Activated CD8-positive, alpha-beta T cell treated with anti-CD3 and anti-CD28 coated beads for 36 hours (primary cell): Measurements from ENCODE around the gene OR56B1. TPM values are rescaled to one million over a fixed set of nuclear protein-coding genes. Genes with fewer than 3 reads are reported as not detected.
"Not testable (repeated sequence)": the region's sequence is repeated elsewhere in the genome, so short reads cannot be mapped to it uniquely, and the experiment has no call there.

Experiments
- ATAC-seq: fragments of 200-7000 bp; cut with Tn5 transposase; one replicate; pipeline ENCODE4 v1.10.0; 2021; ENCODE audit warnings: mild to moderate bottlenecking, moderate library complexity
- CTCF ChIA-PET: fragments of 350-600 bp; sonication (Branson Sonifier 250); formaldehyde crosslinking; loops from one replicate; lab custom pipeline; 2021; ENCODE audit warnings: antibody characterized with exemption; lab: Charles Lee
- POLR2A ChIA-PET: fragments of 350-600 bp; sonication (Branson Sonifier 250); formaldehyde crosslinking; loops from one replicate; lab custom pipeline; 2021; ENCODE audit warnings: antibody characterized with exemption; lab: Charles Lee
- DNase-seq: peaks from one replicate; pipeline ENCODE4 v3.0.0-alpha.2; 2020
- H3K27ac Mint-ChIP-seq: one replicate; pipeline ENCODE4 v1.8.0; 2021; ENCODE audit warnings: mild to moderate bottlenecking, mixed read lengths
- H3K27me3 Mint-ChIP-seq: one replicate; pipeline ENCODE4 v1.8.0; 2021; ENCODE audit warnings: mixed read lengths
- H3K36me3 Mint-ChIP-seq: one replicate; pipeline ENCODE4 v1.8.0; 2021; ENCODE audit warnings: low read depth, mixed read lengths
- H3K4me1 Mint-ChIP-seq: one replicate; pipeline ENCODE4 v1.8.0; 2021; ENCODE audit warnings: low read depth, mixed read lengths
- H3K4me3 Mint-ChIP-seq: one replicate; pipeline ENCODE4 v1.8.0; 2021; ENCODE audit warnings: mild to moderate bottlenecking, moderate library complexity, mixed read lengths
- H3K9me3 Mint-ChIP-seq: one replicate; pipeline ENCODE4 v1.8.0; 2021; ENCODE audit warnings: mixed read lengths
- intact Hi-C: fragments of 100-400 bp; cut with micrococcal nuclease; formaldehyde crosslinking; loops from one replicate; pipeline ENCODE4 v1.10.0; 2022
- total RNA-seq, 2 experiments: library from RNA; stranded (reverse); gene quantifications; one replicate each; pipeline ENCODE4 v1.2.3, GENCODE V29; 2021
- TF ChIP-seq, protein P1 (sequence below): fragments of 200-600 bp; IDR thresholded peaks from one replicate; pipeline ENCODE4 v1.8.0; 2022; ENCODE audit warnings: antibody characterized with exemption, mild to moderate bottlenecking

The OR56B1 gene
- total RNA-seq, 2 experiments from 2014 or later, result 0.25 TPM; not detected in 1

DNA sequence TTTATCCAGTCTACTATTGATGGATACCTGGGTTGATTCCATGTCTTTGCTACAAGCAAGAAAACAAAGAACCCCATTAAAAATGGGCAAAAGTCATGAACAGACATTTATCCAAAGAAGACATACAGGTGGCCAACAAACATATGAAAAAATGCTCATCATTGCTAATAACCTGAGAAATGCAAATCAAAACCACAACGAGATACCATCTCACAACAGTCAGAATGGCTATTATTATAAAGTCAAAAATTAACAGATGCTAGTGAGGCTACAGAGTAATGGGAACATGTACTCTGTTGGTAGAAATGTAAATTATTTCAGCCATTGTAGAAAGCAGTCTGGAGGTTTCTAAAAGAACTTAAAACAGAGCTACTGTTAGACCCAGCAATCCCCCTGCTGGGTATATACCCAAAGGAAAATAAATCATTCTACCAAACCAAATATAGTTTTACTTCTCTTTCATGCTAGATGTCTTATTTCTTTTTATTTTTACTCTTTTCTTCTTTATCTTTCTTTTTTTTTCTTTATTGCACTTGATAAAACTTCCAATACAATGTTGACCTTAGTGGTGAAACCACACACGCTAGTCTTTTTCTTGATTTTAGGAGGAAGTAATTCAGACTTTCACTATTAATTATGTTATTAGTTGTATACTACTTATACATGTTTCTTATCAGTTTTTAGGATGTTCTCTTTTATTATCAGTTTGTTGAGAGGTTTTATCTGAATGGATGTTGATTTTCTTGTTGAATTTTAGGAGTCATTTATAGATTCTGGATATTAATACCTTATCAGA lies 32.3 kb upstream of the OR56B1 start:
- CTCF ChIA-PET, result interaction anchor here (0.7 kb wide), 1 partner anchor 19 kb away, joined by 4 read pairs; the partner anchor contains the start of gene TRIM5
- H3K27ac Mint-ChIP-seq, result peak overlapping the region; percentile 49
- no peaks in the 10 kb centered on the region for H3K9me3 Mint-ChIP-seq
- H3K27me3 Mint-ChIP-seq, result no peaks in the 10 kb centered on the region
- peaks cover 65% of the 10 kb centered on the region for H3K36me3 Mint-ChIP-seq
- peaks cover 51% of the 10 kb centered on the region for H3K4me1 Mint-ChIP-seq
- H3K4me3 Mint-ChIP-seq, result no peak overlapping the region
- POLR2A ChIA-PET, result no interaction called here
- TF ChIP-seq, protein P1, sequence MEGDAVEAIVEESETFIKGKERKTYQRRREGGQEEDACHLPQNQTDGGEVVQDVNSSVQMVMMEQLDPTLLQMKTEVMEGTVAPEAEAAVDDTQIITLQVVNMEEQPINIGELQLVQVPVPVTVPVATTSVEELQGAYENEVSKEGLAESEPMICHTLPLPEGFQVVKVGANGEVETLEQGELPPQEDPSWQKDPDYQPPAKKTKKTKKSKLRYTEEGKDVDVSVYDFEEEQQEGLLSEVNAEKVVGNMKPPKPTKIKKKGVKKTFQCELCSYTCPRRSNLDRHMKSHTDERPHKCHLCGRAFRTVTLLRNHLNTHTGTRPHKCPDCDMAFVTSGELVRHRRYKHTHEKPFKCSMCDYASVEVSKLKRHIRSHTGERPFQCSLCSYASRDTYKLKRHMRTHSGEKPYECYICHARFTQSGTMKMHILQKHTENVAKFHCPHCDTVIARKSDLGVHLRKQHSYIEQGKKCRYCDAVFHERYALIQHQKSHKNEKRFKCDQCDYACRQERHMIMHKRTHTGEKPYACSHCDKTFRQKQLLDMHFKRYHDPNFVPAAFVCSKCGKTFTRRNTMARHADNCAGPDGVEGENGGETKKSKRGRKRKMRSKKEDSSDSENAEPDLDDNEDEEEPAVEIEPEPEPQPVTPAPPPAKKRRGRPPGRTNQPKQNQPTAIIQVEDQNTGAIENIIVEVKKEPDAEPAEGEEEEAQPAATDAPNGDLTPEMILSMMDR, result no peak
- DNase-seq (no peak), ATAC-seq (no peak)
- intact Hi-C loops, result no loop called here

DNA sequence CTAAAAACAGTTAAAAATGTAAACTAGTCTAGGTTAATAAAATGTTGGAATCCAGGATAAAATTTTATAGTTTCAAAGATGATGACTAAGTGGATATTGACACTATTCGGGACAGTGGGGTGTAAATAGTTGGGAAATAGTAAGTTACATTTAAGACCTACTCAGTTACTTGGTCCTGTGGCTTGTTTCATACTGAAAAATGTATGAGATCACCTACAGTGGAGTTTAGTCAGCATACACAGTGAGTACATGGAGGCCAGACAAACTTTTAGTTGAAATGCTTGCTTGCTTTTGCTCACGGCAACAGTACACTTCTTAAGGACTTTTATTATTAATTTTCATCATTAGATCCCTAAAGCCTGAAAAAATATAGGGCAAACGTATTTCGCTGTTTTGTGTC lies 30.6 kb upstream of the OR56B1 start:
- TF ChIP-seq, protein P1, result no peak
- ChIA-PET CTCF (interaction anchor here (1.1 to 1.3 kb wide), 2 partner anchors 17 to 21 kb away, joined by 6 read pairs; partner anchors contain the start of genes TRIM22 and TRIM5), POLR2A (interaction anchor here (1.0 to 1.8 kb wide), 2 partner anchors 15 to 21 kb away, joined by 4 to 5 read pairs; no protein-coding TSS in a partner anchor)
- DNase-seq (no peak), ATAC-seq (peak; percentile 63)
- no peak overlapping the region for H3K27ac Mint-ChIP-seq
- no peak overlapping the region for H3K4me3 Mint-ChIP-seq
- no peaks in the 10 kb centered on the region for H3K27me3 Mint-ChIP-seq
- no peaks in the 10 kb centered on the region for H3K9me3 Mint-ChIP-seq
- peaks cover 65% of the 10 kb centered on the region for H3K36me3 Mint-ChIP-seq
- intact Hi-C loops, result no loop called here
- H3K4me1 Mint-ChIP-seq, result peaks cover 41% of the 10 kb centered on the region

DNA sequence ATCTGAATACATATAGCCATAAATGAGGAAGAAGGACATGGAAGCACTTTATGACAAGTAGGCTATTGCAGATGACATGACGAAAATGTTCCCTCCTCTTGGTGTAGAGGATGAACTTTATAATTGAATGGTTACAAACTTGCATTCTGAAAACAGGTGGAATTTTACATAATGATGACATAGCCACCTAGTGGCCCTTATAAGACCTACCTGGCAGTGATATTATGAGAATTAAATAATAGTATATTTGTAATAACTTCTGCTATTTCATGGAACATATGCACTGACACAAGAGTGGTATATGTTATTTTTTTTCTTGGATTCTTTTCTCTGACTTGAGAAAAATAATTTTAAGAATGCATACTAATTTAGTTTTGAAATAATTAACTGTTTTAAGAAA lies 23.7 kb upstream of the OR56B1 start:
- ChIA-PET POLR2A (no interaction called here), CTCF (interaction anchor here (1.1 to 1.6 kb wide), 4 partner anchors 8 to 178 kb away, joined by 3 to 4 read pairs (median 4); no protein-coding TSS in a partner anchor)
- no peaks in the 10 kb centered on the region for H3K27me3 Mint-ChIP-seq
- TF ChIP-seq, protein P1, result peak; percentile 54
- ATAC-seq (no peak), DNase-seq (no peak)
- peaks cover 3% of the 10 kb centered on the region for H3K9me3 Mint-ChIP-seq
- H3K27ac Mint-ChIP-seq, result peak overlapping the region; percentile 61
- intact Hi-C loops, result no loop called here
- H3K4me1 Mint-ChIP-seq, result peaks cover 4% of the 10 kb centered on the region
- no peak overlapping the region for H3K4me3 Mint-ChIP-seq
- H3K36me3 Mint-ChIP-seq, result peaks cover 18% of the 10 kb centered on the region

DNA sequence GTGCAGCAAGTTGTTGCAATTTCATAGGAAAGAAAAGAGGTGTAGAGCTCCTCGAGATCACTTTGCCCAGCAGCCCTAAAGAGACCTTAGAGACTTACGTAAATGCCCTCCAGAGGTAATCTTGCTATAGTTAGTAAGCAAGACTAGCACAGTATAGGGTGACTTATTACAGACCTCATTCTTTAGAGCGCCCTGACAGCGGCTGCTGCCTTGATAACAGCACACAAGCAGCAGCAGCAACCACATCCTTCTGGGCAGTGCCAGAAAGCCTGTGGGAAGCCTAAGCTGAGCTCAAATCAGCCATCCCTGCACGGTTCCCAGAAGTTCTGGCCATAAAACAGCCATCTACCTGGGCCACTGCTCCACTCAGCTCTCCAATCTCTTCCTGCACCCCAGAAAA lies 22.6 kb upstream of the OR56B1 start:
- intact Hi-C loops, result no loop called here
- ChIA-PET POLR2A (no interaction called here), CTCF (interaction anchor here (0.8 to 1.6 kb wide), 7 partner anchors 13 to 177 kb away, joined by 3 to 6 read pairs (median 4); partner anchors contain the start of genes TRIM22 and TRIM5)
- Mint-ChIP-seq H3K27me3 (no peaks in the 10 kb centered on the region), H3K4me3 (no peak overlapping the region), H3K4me1 (peaks cover 4% of the 10 kb centered on the region), H3K9me3 (peaks cover 3% of the 10 kb centered on the region), H3K27ac (no peak overlapping the region), H3K36me3 (peaks cover 11% of the 10 kb centered on the region)
- TF ChIP-seq, protein P1, result no peak
- ATAC-seq (no peak), DNase-seq (no peak)

DNA sequence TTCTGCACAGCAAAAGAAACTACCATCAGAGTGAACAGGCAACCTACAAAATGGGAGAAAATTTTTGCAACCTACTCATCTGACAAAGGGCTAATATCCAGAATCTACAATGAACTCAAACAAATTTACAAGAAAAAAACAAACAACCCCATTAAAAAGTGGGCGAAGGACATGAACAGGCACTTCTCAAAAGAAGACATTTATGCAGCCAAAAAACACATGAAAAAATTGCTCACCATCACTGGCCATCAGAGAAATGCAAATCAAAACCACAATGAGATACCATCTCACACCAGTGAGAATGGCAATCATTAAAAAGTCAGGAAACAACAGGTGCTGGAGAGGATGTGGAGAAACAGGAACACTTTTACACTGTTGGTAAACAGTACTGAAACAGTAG lies 19.7 kb upstream of the OR56B1 start:
- CTCF ChIA-PET, H3K9me3 Mint-ChIP-seq, intact Hi-C loops, H3K36me3 Mint-ChIP-seq, H3K27ac Mint-ChIP-seq, POLR2A ChIA-PET, ATAC-seq, H3K4me1 Mint-ChIP-seq, DNase-seq, H3K4me3 Mint-ChIP-seq, H3K27me3 Mint-ChIP-seq: not testable (repeated sequence)
